Activated T-cell treated with anti-CD3 and anti-CD28 coated beads, Interleukin-2, amount 50 U/mL, for 72 hours (primary cell): ENCODE results near the gene HOXA6. TPM values are rescaled to one million over a fixed set of nuclear protein-coding genes. Genes with fewer than 3 reads are reported as not detected.
A peak's percentile ranks its signal among the peaks of the same experiment; 100 is the strongest.

Experiments used
- ATAC-seq, 2 donors: fragments of 150-1000 bp; cut with Tn5 transposase; replicated peaks in 1 of 2; 2 replicates each; pipeline ENCODE4 v1.10.0; 2021; ENCODE audit warnings: moderate library complexity in 2 of 2, mild to moderate bottlenecking in 1 of 2
- DNase-seq, 2 donors: peaks; one replicate each; pipeline ENCODE4 v3.0.0; 2021 to 2022; ENCODE audit warnings: mixed read lengths in 1 of 2
- H3K27ac Mint-ChIP-seq: one replicate; pipeline ENCODE4 v1.8.0; 2022; ENCODE audit warnings: mild to moderate bottlenecking, moderate library complexity, mixed read lengths
- H3K27me3 Mint-ChIP-seq: one replicate; pipeline ENCODE4 v1.8.0; 2022; ENCODE audit warnings: low read depth, mixed read lengths
- H3K36me3 Mint-ChIP-seq, 2 donors: one replicate each; pipeline ENCODE4 v1.8.0; 2022; ENCODE audit warnings: mixed read lengths in 2 of 2, mild to moderate bottlenecking in 1 of 2; ENCODE audit not compliant: insufficient read depth in 2 of 2
- H3K4me1 Mint-ChIP-seq: one replicate; pipeline ENCODE4 v1.8.0; 2022; ENCODE audit warnings: low read depth, mixed read lengths
- H3K4me3 Mint-ChIP-seq, 2 donors: one replicate each; pipeline ENCODE4 v1.8.0; 2022; ENCODE audit warnings: mild to moderate bottlenecking in 2 of 2, mixed read lengths in 2 of 2, moderate library complexity in 2 of 2
- H3K9me3 Mint-ChIP-seq, 2 donors: one replicate each; pipeline ENCODE4 v1.8.0; 2022; ENCODE audit warnings: mixed read lengths in 2 of 2
- total RNA-seq, 2 donors: library from RNA; stranded (reverse); gene quantifications; one replicate each; pipeline ENCODE4 v1.2.3, GENCODE V29; 2022

The HOXA6 gene
- total RNA-seq, 2 donors from 2014 or later: 0.31 TPM; not detected in 1

- H3K4me1 Mint-ChIP-seq: peaks cover 56% of the 10 kb centered on the region
- ATAC-seq (peak in 1 of 2 donors; percentile 8), DNase-seq (peak in 1 of 2 donors; percentile 53)
- peak overlapping the region; percentile 75 to 86 for H3K4me3 Mint-ChIP-seq
- peak overlapping the region; percentile 46 for H3K27ac Mint-ChIP-seq
- H3K27me3 Mint-ChIP-seq: peaks cover 85% of the 10 kb centered on the region
- no peaks in the 10 kb centered on the region for H3K36me3 Mint-ChIP-seq
- H3K9me3 Mint-ChIP-seq: no peaks in the 10 kb centered on the region
Observed at GRCh38 chr7:27188386-27189294, 41.1 kb upstream of the HOXA6 start.

DNA sequence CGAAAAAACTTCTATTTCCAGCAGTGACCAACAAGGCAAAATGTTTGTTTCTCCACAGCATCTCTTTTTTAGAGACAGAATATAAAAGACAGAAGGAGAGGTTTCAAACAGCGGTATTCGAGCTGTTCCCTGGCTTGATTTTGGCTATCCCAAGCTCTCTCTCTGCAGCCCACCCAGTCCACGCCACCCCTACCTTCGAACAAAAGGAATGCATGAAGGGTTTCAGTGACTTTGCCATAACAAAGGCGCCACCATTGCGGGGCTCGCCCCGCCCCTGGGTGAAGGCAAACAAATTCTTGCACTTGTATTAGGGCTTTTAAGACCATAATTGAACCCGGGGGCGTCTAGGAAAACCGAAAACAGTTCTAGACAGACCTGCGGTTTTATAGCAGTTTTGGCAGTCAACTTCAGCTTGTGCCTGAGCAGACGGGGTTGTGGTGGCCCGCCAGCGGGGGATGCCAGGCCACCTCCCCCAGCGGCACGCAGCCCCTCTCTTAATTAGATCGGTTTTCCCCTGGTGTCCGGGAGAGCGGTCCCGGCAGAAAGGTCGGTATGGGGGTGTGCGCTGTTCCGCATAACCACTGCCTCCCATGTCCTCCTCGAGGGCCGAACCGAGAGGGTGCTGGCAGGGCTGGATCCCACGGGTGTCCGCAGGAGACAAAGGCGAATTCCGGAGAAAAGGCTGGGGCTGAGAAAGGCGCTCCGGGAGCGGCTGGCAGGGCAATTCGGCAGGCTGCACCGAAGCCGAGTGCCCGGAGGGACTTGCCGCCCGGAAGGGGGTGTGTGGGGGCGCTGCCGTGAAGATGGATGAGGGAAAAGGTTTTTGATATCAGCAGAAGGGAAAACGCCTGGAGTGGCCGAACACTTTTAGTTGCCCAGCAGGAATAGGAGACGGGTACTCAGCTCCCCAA lies 40.2 kb upstream of the HOXA6 start:
- DNase-seq: no peak
- Mint-ChIP-seq H3K4me3 (peak overlapping the region; percentile 75 to 86), H3K9me3 (no peaks in the 10 kb centered on the region), H3K27me3 (peaks cover 83% of the 10 kb centered on the region), H3K36me3 (no peaks in the 10 kb centered on the region), H3K27ac (no peak overlapping the region), H3K4me1 (peaks cover 52% of the 10 kb centered on the region)
- ATAC-seq: no peak

GRCh38 chr7:27186668-27187474 lies 39.3 kb upstream of the HOXA6 start:
- H3K9me3 Mint-ChIP-seq: no peaks in the 10 kb centered on the region
- peaks cover 82% of the 10 kb centered on the region for H3K27me3 Mint-ChIP-seq
- H3K4me1 Mint-ChIP-seq: peaks cover 52% of the 10 kb centered on the region
- DNase-seq (no peak), ATAC-seq (no peak)
- no peak overlapping the region for H3K27ac Mint-ChIP-seq
- peak overlapping the region in 1 of 2 donors; percentile 86 for H3K4me3 Mint-ChIP-seq
- H3K36me3 Mint-ChIP-seq: no peaks in the 10 kb centered on the region

GRCh38 chr7:27185854-27186667 lies 38.5 kb upstream of the HOXA6 start:
- Mint-ChIP-seq H3K27me3 (peaks cover 78% of the 10 kb centered on the region), H3K9me3 (no peaks in the 10 kb centered on the region), H3K4me1 (peaks cover 48% of the 10 kb centered on the region), H3K27ac (peak overlapping the region; percentile 70), H3K36me3 (no peaks in the 10 kb centered on the region), H3K4me3 (peak overlapping the region; percentile 79 to 85)
- ATAC-seq (no peak), DNase-seq (peak in 1 of 2 donors; percentile 1)

GRCh38 chr7:27185013-27185853 lies 37.7 kb upstream of the HOXA6 start, which contains the start of gene HOXA11:
HOXA11 (minus strand) TSS chr7:27185232; CDS start chr7:27185144, 88 bp downstream.
- Mint-ChIP-seq H3K27ac (peak within 1 kb of the TSS; percentile 70), H3K4me1 (peaks cover 46% of the 10 kb centered on the region), H3K9me3 (no peaks in the 10 kb centered on the region), H3K36me3 (no peaks in the 10 kb centered on the region), H3K27me3 (peaks cover 77% of the 10 kb centered on the region), H3K4me3 (peak within 1 kb of the TSS; percentile 79 to 85)
- DNase-seq: peak in 1 of 2 donors; percentile 19
- peak; percentile 2 to 32 for ATAC-seq

GRCh38 chr7:27184337-27185012 lies 36.9 kb upstream of the HOXA6 start:
- Mint-ChIP-seq H3K4me3 (peak overlapping the region; percentile 79 to 85), H3K9me3 (no peaks in the 10 kb centered on the region), H3K36me3 (no peaks in the 10 kb centered on the region), H3K27me3 (peaks cover 77% of the 10 kb centered on the region), H3K4me1 (peaks cover 50% of the 10 kb centered on the region), H3K27ac (peak overlapping the region; percentile 24)
- peak in 1 of 2 donors; percentile 55 for DNase-seq
- peak; percentile 48 to 56 for ATAC-seq

- Mint-ChIP-seq H3K4me3 (peak overlapping the region; percentile 79 to 85), H3K27ac (no peak overlapping the region), H3K4me1 (peaks cover 45% of the 10 kb centered on the region), H3K36me3 (no peaks in the 10 kb centered on the region), H3K27me3 (peaks cover 77% of the 10 kb centered on the region), H3K9me3 (no peaks in the 10 kb centered on the region)
- ATAC-seq (no peak), DNase-seq (peak in 1 of 2 donors; percentile 2)
Observed at GRCh38 chr7:27183682-27184336, 36.2 kb upstream of the HOXA6 start.

DNA sequence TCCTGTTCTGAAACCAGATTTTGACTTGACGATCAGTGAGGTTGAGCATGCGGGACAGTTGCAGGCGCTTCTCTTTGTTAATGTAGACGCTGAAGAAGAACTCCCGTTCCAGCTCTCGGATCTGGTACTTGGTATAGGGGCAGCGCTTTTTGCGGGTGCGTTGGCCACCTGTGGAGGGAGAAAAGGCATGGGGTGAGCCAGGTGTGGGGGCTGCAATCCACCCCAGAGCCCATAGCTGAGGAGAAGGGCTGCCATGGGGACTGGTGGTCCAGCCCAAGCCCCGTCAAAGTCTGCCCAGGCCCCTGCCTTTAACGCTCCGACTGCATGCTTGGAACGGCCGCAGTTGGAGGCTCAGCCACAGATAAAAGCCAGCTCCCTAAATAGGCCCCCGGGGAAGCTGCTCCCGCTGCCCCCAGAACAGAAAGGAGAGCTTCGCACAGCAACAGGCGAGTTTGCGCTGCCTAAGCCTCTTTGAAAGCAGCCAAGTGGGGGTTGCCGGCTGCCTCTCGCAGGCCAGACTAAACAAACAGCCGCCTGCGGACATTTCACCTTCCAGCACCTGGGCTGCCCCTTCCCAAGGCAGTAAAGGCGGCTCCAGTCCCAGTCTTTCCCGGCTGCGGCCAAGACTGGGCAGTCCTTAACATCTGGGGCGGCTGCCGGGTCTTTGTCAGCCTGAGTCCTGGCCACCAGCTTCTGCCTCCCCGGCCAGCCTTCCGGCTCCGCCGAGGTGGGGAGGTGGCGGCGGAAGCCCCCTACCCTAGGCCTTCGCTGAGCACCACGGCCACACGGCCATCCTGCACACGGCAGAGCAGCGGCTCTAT lies 35.5 kb upstream of the HOXA6 start:
- H3K27ac Mint-ChIP-seq: no peak overlapping the region
- peaks cover 77% of the 10 kb centered on the region for H3K27me3 Mint-ChIP-seq
- DNase-seq (peak in 1 of 2 donors; percentile 1), ATAC-seq (no peak)
- no peaks in the 10 kb centered on the region for H3K36me3 Mint-ChIP-seq
- H3K9me3 Mint-ChIP-seq: no peaks in the 10 kb centered on the region
- H3K4me3 Mint-ChIP-seq: peak overlapping the region in 1 of 2 donors; percentile 85
- peaks cover 38% of the 10 kb centered on the region for H3K4me1 Mint-ChIP-seq

GRCh38 chr7:27182285-27182841 lies 34.8 kb upstream of the HOXA6 start:
- Mint-ChIP-seq H3K4me1 (peaks cover 31% of the 10 kb centered on the region), H3K4me3 (no peak overlapping the region), H3K36me3 (no peaks in the 10 kb centered on the region), H3K9me3 (no peaks in the 10 kb centered on the region), H3K27me3 (peaks cover 77% of the 10 kb centered on the region), H3K27ac (no peak overlapping the region)
- DNase-seq (no peak), ATAC-seq (no peak)
